ENCODE results near the gene RNF215.
"Not testable (repeated sequence)": the region's sequence is repeated elsewhere in the genome, so short reads cannot be mapped to it uniquely, and the experiment has no call there.

Gene RNF215

GRCh38 chr22:30413001-30413400 lies 25.8 kb upstream of the RNF215 start:
- no peak for TF ChIP-seq CTCF (IDR thresholded peaks at IDR 0.05; ENCODE audit: insufficient read depth, low read depth, low read length, missing control alignments)
- DNase-seq (ENCODE audit: low read depth), result no peak
- H3K4me3 ChIP-seq (ENCODE audit: low read length), result no peak overlapping the region

GRCh38 chr22:30411780-30412179 lies 24.6 kb upstream of the RNF215 start:
- peak; percentile 92 for DNase-seq (ENCODE audit: low read depth)
- no peak overlapping the region for H3K4me3 ChIP-seq (ENCODE audit: low read length)
- TF ChIP-seq CTCF (IDR thresholded peaks at IDR 0.05; ENCODE audit: insufficient read depth, low read depth, low read length, missing control alignments), result no peak

- DNase-seq (ENCODE audit: low read depth), result peak; percentile 77
- no peak for TF ChIP-seq CTCF (IDR thresholded peaks at IDR 0.05; ENCODE audit: insufficient read depth, low read depth, low read length, missing control alignments)
- no peak overlapping the region for H3K4me3 ChIP-seq (ENCODE audit: low read length)
Observed at GRCh38 chr22:30408388-30409102, 21.3 kb upstream of the RNF215 start.

GRCh38 chr22:30406400-30406799 lies 19.2 kb upstream of the RNF215 start:
- no peak for TF ChIP-seq CTCF (IDR thresholded peaks at IDR 0.05; ENCODE audit: insufficient read depth, low read depth, low read length, missing control alignments)
- H3K4me3 ChIP-seq (ENCODE audit: low read length), result no peak overlapping the region
- DNase-seq (ENCODE audit: low read depth), result no peak

GRCh38 chr22:30405731-30406130 lies 18.5 kb upstream of the RNF215 start:
- no peak for TF ChIP-seq CTCF (IDR thresholded peaks at IDR 0.05; ENCODE audit: insufficient read depth, low read depth, low read length, missing control alignments)
- H3K4me3 ChIP-seq (ENCODE audit: low read length), result no peak overlapping the region
- no peak for DNase-seq (ENCODE audit: low read depth)

- DNase-seq (ENCODE audit: low read depth), result no peak
- no peak overlapping the region for H3K4me3 ChIP-seq (ENCODE audit: low read length)
- TF ChIP-seq CTCF (IDR thresholded peaks at IDR 0.05; ENCODE audit: insufficient read depth, low read depth, low read length, missing control alignments), result no peak
Observed at GRCh38 chr22:30404307-30404706, 17.1 kb upstream of the RNF215 start.

- not testable (repeated sequence) for H3K4me3 ChIP-seq (ENCODE audit: low read length); DNase-seq (ENCODE audit: low read depth)
Observed at GRCh38 chr22:30402766-30403104, 15.5 kb upstream of the RNF215 start.
